Fibroblast of mammary gland (primary cell): Measurements from ENCODE around the gene NLRC5.

Source experiments
- DNase-seq: peaks from one replicate; pipeline ENCODE4 v3.0.0-alpha.2; 2010; ENCODE audit warnings: low read depth
- H3K4me3 ChIP-seq: 2 replicates; pipeline ENCODE4 v1.5.1; 2011; ENCODE audit warnings: low read depth, mild to moderate bottlenecking, low read length, moderate library complexity; ENCODE audit not compliant: control insufficient read depth
- TF ChIP-seq, protein P1 (sequence below): conservative IDR thresholded peaks from 2 replicates; pipeline ENCODE4 v1.5.1; 2011; ENCODE audit warnings: low read depth, low read length, inconsistent platforms; ENCODE audit not compliant: control insufficient read depth, insufficient read depth

The NLRC5 gene

DNA sequence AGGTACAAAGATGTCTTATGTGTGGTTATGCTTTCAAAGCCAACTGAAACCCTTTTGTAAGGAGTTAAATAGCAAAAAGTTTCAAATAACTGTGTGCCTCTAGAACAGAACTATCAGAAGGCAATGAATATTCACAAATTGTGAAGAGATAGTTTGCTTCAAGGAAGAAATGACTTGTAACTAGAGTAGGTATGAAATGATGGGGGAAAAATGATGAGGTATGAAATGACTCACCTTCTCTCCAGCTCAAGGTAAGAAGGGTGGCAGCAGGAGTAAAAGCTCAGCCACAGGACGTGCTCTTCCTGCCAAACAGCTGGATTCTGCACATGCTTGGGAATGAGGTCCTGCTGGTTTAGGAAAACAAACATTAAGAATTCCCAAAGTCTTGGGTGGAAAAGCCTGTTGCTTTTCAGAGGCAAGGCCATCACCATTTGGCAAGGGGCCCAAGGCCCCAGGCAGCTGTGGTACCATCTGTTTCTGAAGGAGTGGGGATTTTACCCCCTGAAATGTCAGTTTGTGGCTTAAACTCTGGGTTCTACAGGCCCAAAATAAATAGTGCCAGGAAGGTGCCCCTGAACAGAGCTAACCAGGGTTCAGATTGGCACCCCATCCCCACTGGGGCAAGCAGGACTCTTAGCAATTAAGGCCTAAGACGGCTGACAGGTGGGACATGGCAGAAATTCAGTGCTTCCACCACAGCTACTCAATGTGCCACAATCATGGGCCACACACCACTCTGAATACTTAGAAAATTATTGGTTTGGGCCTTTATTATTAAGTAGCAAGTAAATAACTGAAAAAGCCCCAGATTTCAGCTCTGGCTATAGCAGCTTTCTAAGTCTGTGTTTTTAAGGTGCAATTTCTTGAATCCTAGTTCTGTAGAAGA is 44.2 kb upstream of the NLRC5 start:
- no peak for DNase-seq
- H3K4me3 ChIP-seq: no peak overlapping the region
- TF ChIP-seq, protein P1, sequence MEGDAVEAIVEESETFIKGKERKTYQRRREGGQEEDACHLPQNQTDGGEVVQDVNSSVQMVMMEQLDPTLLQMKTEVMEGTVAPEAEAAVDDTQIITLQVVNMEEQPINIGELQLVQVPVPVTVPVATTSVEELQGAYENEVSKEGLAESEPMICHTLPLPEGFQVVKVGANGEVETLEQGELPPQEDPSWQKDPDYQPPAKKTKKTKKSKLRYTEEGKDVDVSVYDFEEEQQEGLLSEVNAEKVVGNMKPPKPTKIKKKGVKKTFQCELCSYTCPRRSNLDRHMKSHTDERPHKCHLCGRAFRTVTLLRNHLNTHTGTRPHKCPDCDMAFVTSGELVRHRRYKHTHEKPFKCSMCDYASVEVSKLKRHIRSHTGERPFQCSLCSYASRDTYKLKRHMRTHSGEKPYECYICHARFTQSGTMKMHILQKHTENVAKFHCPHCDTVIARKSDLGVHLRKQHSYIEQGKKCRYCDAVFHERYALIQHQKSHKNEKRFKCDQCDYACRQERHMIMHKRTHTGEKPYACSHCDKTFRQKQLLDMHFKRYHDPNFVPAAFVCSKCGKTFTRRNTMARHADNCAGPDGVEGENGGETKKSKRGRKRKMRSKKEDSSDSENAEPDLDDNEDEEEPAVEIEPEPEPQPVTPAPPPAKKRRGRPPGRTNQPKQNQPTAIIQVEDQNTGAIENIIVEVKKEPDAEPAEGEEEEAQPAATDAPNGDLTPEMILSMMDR: no peak

DNA sequence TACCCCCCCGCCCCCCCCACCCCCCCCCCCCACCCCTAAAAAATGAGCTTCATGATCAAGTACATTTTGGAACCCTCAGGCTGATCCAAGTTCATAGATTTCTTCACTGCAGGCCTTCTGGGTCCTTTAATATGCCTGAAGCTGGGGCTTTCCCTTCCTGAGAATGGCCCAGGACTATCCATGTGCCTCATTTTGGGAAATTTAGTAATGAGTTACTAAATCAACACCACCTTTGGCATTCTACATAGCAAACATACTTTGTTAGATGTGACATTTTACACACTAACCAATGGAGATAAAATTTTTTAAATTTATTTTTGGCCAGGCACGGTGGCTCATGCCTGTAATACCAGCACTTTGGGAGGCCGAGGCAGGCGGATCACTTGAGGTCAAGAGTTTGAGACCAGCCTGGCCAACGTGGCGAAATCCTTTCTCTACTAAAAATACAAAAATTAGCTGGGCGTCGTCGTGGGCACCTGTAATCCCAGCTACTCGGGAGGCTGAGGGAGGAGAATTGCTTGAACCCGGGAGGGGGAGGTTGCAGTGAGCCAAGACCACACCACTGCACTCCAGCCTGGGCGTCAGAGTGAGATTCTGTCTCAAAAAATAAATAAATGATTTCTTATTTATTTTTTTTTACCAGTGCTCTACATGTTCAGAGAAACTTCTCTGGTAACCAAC is 43.4 kb upstream of the NLRC5 start:
- H3K4me3 ChIP-seq: no peak overlapping the region
- DNase-seq: no peak
- TF ChIP-seq, protein P1: no peak

DNA sequence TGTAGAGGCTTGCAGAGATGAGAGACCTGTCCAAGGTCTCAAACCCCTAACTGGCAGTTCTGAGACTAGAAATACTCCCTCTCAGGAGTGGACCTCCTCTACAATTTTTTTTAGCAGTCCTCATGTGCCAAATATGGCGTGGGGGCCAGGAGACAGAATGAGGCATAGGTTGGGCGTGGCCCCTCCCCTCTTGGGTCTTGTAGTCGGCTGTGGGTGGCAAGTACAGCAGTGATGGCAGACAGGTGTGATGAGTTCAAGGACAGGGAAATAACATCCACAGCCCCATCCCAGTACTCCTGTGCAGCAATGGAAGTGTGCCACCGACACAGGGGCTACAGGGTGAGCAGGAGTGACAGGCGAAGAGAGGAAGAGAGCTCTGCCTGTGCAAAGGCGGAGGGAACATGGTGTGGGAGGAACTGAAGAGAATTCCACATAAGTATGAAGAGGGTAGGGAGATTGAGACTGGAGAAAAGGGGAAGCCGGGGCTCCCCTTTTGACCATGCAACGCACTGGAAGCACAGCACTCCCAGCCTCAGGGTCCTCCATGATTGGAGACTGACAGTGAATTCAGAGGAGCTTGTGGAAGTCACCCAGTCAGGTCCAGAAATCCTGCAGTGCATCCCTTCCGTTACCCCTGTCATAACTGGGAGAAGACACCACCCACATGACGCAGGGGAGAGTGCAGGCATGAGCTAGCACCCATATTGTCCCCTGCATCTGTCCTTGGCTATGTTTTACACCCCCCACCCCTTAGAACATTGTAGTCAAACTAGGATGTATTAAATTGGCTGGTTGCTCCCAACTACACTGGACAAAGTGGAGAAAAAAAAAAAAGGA is 42.4 kb upstream of the NLRC5 start:
- TF ChIP-seq, protein P1: no peak
- DNase-seq: no peak
- H3K4me3 ChIP-seq: no peak overlapping the region

DNA sequence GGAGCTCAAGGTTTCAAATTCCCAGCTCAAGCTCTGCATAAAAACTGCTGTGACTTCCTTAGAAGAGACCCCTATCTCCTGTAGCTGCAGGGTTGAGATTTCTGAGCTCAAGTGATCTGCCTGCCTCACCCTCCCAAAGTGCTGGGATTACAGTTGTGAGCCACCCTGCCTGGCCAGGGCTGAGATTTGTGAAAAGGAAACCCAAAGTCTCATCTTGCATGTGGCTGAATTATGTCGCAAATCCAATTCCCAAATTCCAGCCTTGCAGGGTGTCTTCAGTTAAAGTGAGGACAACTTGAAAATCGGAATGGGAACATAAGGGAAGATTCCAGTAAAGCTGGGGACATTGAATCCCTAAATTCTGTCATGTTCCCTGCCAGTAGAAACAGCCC is 41.8 kb upstream of the NLRC5 start:
- H3K4me3 ChIP-seq: no peak overlapping the region
- DNase-seq: no peak
- TF ChIP-seq, protein P1: no peak

DNA sequence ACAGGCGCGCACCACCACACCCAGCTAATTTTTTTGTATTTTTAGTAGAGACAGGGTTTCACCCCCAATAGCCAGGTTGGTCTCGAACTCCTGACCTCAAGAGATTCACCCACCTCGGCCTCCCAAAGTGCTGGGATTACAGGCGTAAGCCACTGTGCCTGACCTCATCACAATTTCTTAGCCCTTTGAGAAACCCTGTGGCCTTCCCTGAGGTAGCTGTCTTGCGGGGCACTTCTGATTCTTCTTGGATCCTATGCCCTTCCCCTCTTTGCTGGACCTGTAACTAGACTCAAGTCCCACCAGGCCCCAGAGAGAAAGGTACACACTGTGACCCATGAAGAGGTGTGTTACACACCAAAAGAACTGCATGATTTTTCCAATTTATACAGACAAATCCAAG is 41.1 kb upstream of the NLRC5 start:
- H3K4me3 ChIP-seq: no peak overlapping the region
- DNase-seq: no peak
- TF ChIP-seq, protein P1: no peak

DNA sequence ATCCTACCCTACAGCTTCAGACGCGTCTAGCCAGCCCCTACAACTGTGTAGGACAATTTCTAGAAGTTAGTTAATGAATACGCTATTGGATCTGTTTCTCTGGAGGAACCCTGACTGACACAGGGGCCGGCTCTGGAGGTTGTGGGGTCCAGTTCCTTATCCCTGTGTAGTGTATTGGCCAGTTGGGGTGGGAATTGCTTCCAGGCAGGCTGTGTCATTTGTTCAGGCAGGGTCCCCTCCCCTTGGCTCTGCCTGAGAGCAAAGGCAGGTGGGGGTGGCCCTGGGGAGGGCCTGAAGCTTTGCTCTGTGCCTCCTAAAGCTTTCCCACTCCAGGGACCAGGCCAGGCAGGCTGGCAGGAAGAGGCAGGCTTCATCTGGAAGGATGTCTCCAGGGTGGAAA is 39.3 kb upstream of the NLRC5 start:
- TF ChIP-seq, protein P1: no peak
- DNase-seq: no peak
- no peak overlapping the region for H3K4me3 ChIP-seq
